LoVo (cell line): Measurements from ENCODE around the gene TUBA1C.
"Not testable (repeated sequence)": the region's sequence is repeated elsewhere in the genome, so short reads cannot be mapped to it uniquely, and the experiment has no call there.

Experiments
- DNase-seq: peaks from one replicate; pipeline ENCODE4 v3.0.0-alpha.2; 2016; ENCODE audit warnings: low spot score

TUBA1C gene

DNA sequence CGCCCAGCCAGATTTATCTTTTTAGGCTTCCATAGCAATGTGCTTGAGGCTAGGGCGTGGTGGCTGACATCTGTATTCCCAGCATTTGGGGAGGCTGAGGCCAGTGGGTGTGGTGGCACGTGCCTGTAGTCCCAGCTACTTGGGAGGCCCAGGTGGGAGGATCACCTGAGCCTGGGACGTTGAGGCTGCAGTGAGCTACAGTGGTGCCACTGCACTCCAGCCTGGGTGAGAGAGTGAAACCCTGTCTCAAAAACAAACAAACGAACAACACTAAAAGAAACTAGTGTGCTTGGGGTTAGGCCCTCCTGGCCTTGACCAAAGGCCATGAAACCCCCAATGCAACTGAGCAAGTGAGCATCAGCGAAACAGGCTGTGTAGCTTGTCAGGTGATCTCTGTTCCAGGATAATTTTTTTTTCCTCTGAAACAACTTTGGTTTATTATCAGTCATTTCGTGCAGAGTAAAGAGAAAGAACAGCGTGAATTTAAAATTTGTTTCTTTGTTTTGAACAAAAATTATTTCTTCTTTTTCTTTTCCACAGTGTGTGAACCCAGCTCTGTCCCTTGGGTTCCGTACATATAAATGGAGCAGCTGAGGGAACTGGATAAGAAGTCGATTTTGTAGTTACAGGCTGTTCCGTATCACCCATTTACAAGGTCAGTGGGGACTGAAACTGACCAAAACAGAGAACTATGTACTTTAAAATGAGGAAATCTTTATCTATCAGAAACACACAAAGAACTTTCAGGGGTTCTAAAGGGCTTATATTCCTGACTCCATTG, 8.8 kb upstream of the TUBA1C start:
- DNase-seq = no peak

DNA sequence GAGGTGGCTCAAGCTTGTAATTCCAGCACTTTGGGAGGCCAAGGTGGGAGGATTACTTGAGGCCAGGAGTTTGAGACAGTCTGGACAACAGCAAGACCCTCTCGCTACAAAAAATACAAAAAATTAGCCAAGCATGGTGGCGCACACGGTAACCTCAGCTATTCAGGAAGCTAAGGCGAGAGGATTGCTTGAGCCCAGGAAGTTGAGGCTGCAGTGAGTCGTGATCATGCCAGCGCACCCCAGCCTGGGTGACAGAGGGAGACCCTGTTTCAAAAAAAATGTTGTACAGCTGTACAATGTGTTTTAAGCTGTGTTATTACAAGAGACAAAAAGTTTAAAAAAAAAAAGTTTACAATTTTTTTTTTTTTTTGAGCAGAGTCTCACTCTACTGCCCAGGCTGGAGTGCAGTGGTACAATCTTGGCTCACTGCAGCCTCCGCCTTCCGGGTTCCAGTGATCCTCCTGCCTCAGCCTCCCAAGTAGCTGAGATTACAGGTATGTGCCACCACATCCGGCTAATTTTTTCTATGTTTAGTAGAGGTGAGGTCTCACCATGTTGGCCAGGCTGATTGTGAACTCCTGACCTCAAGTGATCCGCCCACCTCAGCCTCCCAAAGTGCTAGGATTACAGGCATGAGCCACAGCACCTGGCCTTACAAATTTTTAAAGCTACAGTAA, 7.2 kb upstream of the TUBA1C start:
- DNase-seq = not testable (repeated sequence)

DNA sequence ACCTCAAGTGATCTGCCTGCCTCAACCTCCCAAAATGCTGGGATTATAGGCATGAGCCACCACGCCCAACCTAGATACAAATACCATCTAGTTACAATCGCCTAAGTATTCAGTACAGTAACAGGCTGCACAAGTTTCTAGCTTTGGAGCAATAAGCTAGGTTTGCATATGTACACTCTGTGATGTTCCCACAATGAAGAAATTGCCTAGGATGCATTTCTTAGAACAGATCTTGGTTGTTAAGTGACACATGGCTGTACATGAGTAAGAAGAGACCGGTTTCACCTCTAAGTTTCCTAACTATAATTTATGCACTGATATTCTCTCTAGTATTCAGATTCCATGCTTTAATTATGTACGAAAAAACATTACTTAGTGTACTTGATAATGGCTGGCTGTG, 5.4 kb upstream of the TUBA1C start:
- DNase-seq = no peak

DNA sequence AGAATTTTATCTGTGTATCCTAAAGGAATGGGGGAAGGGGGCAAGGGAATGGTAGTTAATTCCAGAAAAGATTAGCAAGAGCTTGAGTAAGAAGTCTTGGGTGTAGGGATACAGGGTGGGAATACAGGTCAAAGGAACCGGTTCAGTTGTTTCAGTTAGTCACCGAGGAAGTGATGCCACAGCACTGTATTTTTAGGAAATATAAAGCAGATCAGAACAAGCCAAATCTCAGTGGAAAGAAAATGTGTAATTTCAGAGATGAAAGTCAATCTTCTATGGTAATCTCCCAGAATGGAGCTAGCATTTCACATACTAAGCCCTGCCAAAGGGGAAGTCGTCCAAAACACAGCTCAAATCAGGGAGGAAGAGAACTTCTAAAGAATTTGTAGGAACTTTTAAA, 4.7 kb upstream of the TUBA1C start:
- no peak for DNase-seq

DNA sequence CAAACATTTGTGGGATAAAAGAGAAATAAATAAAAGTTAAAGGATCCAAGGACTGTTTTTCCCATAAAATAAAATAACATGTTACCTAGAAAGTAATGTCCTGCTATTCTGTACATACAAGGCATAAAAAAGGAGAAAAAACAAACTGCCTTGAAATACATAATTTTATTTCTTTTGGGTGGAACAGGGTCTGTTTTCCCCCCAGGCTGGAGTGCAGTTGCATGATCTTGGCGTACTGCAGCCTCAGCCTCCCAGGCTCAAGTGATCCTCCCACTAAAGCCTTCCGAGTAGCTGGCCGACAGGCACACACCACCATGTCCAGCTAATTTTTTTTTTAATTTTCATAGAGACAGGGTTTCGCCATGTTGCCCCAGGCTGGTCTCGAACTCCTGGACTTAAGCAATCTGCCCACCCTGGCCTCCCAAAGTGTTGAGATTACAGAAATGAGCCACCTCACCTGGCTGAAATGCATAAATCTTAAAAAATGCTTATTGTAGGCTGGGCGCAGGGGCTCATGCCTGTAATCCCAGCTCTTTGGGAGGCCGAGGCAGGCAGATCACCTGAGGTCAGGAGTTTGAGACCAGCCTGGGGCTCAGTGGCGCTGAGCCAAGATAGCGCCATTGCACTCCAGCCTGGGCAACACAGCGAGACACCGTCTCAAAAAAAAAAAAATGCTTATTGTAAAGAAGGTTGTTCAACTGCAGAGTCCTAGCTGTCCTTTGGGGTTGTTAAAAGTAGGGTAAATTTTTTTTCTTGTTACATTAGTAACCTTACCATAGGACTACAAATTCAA, 4.1 kb upstream of the TUBA1C start:
- DNase-seq = no peak

DNA sequence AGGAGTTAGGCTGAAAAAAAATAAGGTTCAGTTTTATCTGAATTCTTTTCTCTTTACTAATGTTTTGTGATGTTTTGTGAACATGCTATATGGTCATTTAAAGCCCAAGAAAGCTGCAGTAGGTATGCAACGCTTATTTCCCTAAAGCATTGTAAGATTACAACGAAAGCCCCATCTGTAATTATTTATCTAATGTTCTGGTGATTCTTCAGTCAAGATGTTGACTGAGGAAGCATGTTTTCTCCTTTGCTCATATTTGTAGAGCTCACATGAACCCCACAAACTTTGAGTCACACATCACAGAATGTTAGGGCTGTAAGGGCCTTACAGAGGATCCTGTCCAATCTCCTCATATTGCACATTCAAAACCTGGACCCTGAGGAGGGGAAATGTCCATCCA, 3.2 kb upstream of the TUBA1C start:
- no peak for DNase-seq

DNA sequence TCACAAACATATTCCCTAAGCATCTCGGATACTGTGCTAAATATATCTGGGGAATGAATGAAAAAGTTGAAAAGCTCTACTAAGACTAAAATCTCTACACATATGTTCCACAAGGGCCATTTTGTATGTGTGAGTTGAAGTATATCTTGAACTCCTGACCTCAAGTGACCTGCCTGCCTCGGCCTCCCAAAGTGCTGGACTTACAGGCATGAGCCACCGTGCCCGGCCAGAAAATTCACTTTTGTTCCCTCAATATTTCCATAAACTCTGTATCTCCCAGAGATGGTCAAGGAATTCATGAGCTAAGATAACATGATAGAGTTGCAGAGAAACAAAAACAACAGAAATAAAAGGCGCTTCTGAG, 1.5 kb upstream of the TUBA1C start:
- no peak for DNase-seq

DNA sequence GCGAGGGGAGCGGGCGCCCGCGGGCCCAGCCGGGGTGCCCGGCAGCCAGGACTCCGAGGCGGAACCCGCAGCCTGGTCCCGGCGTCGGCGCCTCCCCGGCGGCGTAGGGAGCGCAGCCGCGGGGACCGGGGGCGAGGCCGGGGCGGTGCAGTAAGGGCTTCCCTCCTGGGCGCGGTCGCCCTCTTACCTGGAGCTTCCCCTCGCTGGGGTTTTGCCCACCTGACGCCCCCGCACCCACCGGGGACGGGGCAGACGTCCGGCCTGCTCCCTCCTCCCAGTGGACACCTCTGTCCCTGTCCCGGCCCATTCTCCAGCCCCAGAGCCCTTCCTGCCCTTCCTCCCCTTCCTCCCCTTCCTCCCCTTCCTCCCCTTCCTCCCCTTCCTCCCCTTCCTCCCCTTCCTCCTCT, 413 bp upstream of the TUBA1C start:
- DNase-seq = no peak

DNA sequence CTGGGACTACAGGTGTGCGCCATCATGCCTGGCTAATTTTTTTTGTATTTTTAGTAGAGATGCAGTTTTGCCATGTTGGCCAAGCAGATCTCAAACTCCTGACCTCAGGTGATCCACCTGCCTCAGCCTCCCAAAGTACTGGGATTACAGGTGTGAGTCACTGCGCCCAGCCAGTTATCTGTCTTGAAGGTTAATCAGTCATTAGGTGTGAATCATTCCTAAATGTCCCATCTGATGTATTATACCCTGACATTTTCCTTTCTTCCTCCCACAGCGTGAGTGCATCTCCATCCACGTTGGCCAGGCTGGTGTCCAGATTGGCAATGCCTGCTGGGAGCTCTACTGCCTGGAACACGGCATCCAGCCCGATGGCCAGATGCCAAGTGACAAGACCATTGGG, 4.3 kb downstream of the TUBA1C start:
- DNase-seq = not testable (repeated sequence)

DNA sequence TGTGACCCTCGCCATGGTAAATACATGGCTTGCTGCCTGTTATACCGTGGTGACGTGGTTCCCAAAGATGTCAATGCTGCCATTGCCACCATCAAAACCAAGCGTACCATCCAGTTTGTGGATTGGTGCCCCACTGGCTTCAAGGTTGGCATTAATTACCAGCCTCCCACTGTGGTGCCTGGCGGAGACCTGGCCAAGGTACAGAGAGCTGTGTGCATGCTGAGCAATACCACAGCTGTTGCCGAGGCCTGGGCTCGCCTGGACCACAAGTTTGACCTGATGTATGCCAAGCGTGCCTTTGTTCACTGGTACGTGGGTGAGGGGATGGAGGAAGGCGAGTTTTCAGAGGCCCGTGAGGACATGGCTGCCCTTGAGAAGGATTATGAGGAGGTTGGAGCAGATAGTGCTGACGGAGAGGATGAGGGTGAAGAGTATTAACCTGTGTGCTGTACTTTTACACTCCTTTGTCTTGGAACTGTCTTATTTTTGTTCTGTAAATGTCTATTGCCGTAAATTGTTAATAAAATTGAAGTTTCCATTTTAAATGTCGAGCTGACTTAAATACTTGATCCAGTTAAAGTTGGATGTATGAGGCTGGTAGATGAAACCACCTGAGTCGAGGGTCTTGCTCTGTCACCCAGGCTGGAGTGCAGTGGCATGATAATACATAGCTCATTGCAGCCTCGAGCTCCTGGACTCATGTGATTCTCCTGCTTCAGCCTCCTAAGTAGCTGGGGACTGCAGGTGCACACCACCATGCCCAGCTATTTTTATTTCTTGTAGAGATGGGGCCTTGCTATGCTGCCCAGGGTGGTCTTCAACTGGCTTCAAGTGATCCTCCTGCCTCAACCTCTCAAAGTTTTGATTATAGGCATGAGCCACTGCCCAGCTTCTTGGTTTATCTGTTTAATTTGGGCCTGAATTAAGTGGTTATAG, 8.2 kb downstream of the TUBA1C start:
- DNase-seq = no peak

DNA sequence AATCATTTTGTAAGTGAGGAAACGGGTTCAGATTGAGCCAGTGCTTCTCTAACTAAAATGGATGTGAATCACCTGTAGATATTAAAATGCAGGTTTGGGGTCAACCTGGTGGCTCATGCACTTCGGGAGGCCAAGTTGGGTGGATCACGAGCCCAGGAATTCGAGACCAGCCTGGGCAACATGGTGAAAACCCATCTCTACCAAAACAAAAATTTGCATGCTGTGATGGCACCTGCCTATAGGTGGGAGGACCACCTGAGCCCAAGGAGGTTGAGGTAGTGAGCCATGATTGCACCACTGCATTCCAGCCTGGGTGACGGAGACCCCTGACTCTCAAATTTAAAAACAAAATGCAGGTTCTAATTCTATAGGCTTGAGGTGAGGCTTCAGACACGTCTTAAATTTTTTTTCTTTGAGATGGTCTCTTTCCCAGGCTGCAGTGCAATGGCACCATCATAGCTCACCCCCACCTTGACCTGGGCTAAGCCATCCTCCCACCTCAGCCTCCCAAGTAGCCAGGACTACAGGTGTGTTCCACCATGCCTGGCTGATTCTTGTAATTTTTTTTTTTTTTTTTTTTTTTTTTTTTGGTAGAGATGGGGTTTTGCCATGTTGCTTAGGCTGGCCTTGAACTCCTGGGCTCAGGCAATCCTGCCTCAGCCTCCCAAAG, 9.0 kb downstream of the TUBA1C start:
- no peak for DNase-seq

DNA sequence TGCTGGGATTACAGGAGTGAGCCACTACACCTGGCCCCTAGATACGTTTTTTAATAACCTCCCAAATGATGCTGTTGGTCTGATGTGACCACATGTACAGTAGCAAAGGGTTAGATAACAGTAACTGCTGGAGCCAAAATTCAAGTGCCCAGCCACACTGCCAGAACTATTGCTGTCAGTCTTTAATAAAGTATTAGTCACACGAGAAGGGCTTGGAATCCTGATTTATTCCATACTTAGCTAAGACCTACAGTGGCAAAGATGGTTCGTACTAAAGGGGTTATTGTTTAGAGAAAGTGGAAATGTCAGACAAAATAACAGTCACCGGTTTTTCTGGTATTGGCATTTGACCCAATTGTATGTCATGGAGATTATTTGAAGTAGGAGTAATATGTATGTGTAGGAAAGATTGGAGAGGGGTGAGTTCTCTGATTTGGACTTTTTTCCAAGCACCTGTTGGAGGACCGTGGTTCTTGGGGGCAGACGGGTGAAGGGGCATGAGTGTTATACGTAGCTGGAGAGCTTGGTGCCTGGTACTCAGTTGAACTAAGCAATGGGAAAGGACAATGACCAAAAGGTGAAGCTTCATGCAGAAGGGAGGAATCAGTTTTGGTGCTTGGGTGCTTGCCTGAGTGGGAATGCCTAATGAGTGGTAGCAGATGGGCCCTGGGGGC, 9.7 kb downstream of the TUBA1C start:
- no peak for DNase-seq

DNA sequence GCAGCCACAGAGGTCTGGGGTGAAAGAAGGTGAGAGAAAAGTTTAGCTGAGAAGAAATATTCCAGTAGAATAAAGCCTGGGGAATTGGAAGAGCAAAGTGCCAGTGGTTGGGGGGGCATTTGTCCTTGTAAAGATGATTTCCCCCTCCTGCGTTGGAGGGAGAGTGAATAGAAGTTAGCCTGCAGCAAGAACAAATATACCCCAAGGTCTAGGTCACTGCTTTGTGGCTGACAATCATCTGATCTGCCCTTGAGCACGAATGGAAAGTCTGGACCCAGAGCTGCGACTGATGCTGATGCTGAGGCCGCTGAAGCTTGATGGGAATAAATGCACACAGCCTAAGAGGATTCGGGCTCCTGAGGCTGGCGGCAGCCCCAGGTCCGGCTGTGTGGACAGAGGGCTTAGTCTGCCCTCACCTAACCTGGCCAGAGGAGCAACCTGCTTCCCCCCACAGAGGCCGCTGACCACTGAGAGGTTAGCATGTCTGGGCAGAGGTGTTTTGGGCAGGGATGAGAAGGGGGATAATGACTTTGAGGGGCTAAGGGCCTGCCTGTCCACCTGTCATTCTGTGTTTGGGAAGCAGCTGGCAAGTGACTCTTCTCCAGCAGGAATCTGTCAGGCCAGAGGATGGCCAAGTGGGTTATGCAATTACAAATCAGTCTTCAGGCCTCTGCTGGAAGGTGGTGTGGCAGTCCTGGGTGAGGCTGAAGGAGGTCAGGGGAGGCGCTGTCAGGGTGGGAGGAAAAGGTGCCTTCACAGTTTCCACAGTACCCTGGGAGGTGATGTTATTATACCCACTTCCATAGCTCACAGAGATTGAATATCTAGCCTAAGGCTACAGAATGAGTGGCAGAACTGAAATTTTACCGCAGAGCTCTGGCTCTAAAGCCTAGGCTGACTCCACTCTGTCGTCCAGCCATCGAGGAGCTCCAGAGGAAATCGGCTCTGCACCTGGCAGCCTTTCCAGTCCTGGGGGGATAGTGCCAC, 11.7 kb downstream of the TUBA1C start:
- DNase-seq = no peak

DNA sequence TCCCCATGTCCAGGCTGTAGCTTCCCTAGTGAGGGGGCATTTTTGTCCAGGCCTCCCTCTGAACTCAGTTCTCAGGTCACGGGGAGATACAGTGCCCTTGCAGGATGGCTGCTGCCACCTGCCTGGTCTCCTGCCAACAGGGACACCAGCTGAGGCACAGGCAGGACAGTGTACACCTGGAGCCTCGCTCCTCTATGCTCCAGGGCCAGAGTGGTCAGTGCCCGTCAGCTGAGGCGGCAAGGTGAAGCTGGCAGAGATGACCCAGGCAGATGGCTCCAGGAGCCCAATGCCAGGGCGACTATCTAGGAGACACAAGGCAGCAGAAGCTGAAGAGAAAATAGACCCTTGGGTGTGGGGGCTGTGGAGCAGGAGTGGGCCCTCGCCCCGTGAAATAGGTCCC, 12.6 kb downstream of the TUBA1C start:
- no peak for DNase-seq

DNA sequence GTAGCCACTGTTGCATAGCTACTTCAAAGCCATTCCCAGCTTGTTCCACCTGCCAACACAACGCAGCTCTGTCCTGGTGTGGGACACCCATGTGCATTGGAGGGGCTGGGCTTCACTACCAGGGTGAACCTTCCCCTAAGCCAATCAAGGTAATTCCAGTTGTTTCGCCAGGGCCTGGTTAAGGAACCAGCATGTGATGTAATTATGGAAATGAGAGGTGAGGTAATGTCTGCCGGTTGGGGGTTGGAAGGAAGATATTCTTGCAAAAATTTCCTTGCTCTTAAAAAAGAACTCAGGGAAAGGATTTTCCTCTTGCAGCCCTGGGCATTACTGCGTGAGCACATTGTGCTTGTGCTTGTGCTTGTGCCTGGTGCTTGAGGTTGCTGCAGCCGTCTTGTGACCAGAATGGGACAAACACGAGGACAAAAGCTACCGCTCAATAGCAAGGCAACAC, 14.9 kb downstream of the TUBA1C start:
- DNase-seq = no peak

DNA sequence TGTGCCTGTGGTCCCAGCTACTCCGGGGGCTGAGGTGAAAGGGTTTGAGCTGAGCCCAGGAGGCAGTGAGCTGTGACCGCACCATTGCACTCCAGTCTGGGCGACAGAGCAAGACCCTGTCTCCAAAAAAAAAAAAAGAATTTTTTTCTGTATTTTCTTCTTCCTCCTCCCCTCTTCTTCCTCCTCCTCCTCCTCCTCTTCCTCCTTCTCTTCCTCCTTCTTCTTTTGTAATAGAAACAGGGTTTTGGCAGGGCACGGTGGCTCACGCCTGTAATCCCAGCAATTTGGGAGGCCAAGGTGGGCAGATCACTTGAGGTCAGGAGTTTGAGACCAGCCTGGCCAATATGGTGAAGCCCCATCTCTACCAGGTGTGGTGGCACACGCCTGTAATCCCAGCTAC, 15.7 kb downstream of the TUBA1C start:
- not testable (repeated sequence) for DNase-seq

DNA sequence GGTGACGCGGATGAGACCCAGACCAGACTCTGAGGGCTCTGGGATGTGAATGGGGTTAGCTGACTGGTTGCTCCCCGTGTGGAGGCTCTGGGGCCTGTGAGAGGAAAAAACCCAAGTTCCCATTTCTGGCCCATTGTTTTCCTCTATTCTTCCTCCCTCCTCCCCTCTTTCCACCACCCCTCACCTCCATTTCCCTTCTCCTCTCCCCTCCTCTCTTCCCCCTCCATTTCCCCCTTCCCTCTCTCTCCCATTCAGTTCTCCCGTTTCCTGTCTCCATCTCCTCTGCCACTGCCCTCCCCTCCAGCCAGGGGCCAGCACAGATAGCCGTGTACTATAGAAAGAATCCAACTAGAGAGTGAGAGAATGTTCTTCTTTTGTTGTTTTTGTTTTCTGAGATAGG, 17.4 kb downstream of the TUBA1C start:
- DNase-seq = no peak

DNA sequence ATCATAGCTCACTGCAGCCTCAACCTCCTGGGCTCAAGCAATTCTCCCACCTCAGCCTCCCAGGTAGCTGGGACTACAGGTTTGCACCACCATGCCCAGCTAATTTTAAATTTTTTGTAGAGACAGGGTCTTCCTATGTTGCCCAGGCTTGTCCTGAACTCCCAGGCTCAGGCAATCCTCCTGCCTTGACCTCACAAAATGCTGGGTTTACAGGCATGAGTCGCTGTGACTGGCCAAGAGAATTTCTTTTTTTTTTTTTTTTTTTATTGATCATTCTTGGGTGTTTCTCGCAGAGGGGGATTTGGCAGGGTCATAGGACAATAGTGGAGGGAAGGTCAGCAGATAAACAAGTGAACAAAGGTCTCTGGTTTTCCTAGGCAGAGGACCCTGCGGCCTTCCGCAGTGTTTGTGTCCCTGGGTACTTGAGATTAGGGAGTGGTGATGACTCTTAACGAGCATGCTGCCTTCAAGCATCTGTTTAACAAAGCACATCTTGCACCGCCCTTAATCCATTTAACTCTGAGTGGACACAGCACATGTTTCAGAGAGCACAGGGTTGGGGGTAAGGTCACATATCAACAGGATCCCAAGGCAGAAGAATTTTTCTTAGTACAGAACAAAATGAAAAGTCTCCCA, 18.0 kb downstream of the TUBA1C start:
- DNase-seq = not testable (repeated sequence)
